Type B pancreatic cell (in vitro differentiated cells): Measurements from ENCODE around the gene SRC. TPM values are rescaled to one million over a fixed set of nuclear protein-coding genes. Genes with fewer than 3 reads are reported as not detected.

ENCODE experiments used
- DNase-seq: peaks from one replicate; pipeline ENCODE4 v3.0.0; 2021; ENCODE audit warnings: mixed read lengths; ENCODE audit not compliant: unreplicated experiment; ENCODE audit errors: extremely low spot score
- H3K27ac Mint-ChIP-seq: 2 replicates; pipeline ENCODE4 v1.8.0; 2021; ENCODE audit warnings: mild to moderate bottlenecking, mixed read lengths
- H3K27me3 Mint-ChIP-seq: 2 replicates; pipeline ENCODE4 v1.8.0; 2021; ENCODE audit warnings: mixed read lengths
- H3K36me3 Mint-ChIP-seq: 2 replicates; pipeline ENCODE4 v1.8.0; 2021; ENCODE audit warnings: mixed read lengths
- H3K4me1 Mint-ChIP-seq: one replicate; pipeline ENCODE4 v1.8.0; 2021; ENCODE audit warnings: mixed read lengths; ENCODE audit not compliant: unreplicated experiment
- H3K4me3 Mint-ChIP-seq: 2 replicates; pipeline ENCODE4 v1.8.0; 2021; ENCODE audit warnings: mild to moderate bottlenecking, mixed read lengths
- H3K9me3 Mint-ChIP-seq: 2 replicates; pipeline ENCODE4 v1.8.0; 2021; ENCODE audit warnings: mixed read lengths
- total RNA-seq: library from RNA; stranded (reverse); gene quantifications from 2 replicates; pipeline ENCODE4 v1.2.1, GENCODE V29; 2021; ENCODE audit warnings: low replicate concordance
- TF ChIP-seq, protein P1 (sequence below): fragments of 200-600 bp; sonication (generic); conservative IDR thresholded peaks from 2 replicates; pipeline ENCODE4 v1.5.0; 2021; ENCODE audit warnings: antibody characterized with exemption, mild to moderate bottlenecking

Gene SRC
- total RNA-seq, 1 donor from 2014 or later, result 56.0 TPM

- Mint-ChIP-seq H3K27ac (no peak overlapping the region), H3K4me1 (peaks cover 25% of the 10 kb centered on the region), H3K36me3 (no peaks in the 10 kb centered on the region), H3K27me3 (peaks cover 7% of the 10 kb centered on the region), H3K4me3 (no peak overlapping the region), H3K9me3 (no peaks in the 10 kb centered on the region)
- TF ChIP-seq, protein P1, sequence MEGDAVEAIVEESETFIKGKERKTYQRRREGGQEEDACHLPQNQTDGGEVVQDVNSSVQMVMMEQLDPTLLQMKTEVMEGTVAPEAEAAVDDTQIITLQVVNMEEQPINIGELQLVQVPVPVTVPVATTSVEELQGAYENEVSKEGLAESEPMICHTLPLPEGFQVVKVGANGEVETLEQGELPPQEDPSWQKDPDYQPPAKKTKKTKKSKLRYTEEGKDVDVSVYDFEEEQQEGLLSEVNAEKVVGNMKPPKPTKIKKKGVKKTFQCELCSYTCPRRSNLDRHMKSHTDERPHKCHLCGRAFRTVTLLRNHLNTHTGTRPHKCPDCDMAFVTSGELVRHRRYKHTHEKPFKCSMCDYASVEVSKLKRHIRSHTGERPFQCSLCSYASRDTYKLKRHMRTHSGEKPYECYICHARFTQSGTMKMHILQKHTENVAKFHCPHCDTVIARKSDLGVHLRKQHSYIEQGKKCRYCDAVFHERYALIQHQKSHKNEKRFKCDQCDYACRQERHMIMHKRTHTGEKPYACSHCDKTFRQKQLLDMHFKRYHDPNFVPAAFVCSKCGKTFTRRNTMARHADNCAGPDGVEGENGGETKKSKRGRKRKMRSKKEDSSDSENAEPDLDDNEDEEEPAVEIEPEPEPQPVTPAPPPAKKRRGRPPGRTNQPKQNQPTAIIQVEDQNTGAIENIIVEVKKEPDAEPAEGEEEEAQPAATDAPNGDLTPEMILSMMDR, result no peak
- no peak for DNase-seq
These were observed 57.4 kb downstream of the SRC start for GRCh38 chr20:37403107-37404033.

DNA sequence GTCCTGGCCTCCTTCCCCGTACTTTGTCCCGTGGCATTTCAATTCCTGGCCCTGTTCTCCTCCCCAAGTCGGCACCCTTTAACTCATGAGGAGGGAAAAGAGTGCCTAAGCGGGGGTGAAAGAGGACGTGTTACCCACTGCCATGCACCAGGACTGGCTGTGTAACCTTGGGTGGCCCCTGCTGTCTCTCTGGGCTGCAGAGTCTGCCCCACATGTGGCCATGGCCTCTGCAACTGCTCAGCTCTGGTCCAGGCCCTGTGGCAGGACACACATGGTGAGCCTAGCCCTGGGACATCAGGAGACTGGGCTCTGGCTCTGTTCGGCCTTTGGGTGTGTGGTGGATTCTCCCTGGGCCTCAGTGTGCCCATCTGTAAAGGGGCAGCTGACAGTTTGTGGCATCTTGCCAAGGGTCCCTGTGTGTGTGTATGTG is 58.5 kb downstream of the SRC start:
- H3K36me3 Mint-ChIP-seq, result no peaks in the 10 kb centered on the region
- no peak overlapping the region for H3K4me3 Mint-ChIP-seq
- no peaks in the 10 kb centered on the region for H3K9me3 Mint-ChIP-seq
- peaks cover 16% of the 10 kb centered on the region for H3K27me3 Mint-ChIP-seq
- DNase-seq, result no peak
- TF ChIP-seq, protein P1, result no peak
- H3K27ac Mint-ChIP-seq, result no peak overlapping the region
- H3K4me1 Mint-ChIP-seq, result peaks cover 37% of the 10 kb centered on the region

- Mint-ChIP-seq H3K27ac (peak overlapping the region; percentile 30), H3K27me3 (peaks cover 17% of the 10 kb centered on the region)
These were observed 59.5 kb downstream of the SRC start for GRCh38 chr20:37405351-37405897.

DNA sequence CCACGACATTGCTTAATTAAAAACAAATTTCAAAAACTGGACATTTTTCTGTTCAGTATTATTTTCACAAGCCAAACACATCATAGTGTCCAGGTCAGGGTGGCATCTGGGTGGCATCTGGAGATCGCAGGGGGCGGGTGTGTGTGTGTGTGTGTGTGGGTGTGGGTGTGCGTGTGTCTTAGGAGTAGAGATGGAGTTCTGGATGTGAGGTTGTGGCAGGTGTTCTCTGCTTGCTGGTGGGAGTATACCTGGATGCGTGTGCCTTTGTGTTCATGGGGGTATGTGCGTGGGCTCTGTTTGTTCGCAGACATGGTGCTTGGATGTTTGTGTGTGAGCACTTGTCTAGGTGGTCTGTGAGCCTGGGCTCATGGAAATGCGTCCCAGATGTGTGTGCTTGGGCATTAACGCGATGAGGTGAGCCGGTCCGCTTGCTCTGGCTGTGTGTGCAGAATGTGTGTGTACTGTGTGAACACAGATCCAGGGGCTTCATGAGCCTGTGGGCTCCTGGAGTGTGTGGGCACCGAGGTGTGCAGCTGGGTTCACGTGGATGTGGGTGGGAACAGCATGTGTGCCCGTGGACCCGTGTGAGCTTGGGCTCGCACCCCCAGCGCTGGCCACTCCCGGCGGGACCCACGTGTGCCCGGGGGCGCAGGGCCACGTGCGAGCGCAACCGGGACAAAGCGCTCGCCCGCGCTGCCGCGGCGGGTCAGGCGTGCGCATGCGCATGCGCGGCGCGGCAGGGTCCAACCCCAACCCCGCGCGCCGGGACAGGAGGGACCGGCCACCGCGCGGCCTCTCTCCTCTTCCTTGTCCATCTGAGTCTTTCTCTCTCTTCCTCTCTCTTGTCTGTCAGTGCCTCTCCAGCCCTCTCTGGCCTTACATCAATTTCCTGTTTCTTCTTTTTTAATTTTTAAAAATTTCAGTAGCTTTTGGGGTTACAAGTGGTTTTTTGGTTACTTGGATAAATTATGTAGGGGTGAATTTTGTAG is 60.4 kb downstream of the SRC start:
- Mint-ChIP-seq H3K4me1 (peaks cover 44% of the 10 kb centered on the region), H3K9me3 (no peaks in the 10 kb centered on the region), H3K4me3 (peak overlapping the region; percentile 70), H3K27ac (peak overlapping the region; percentile 77), H3K27me3 (peaks cover 17% of the 10 kb centered on the region), H3K36me3 (no peaks in the 10 kb centered on the region)
- TF ChIP-seq, protein P1, result no peak
- DNase-seq, result no peak

More at GRCh38 chr20:37405351-37405897, 59.5 kb downstream of the SRC start:
- Mint-ChIP-seq H3K4me3 (peak overlapping the region; percentile 70), H3K9me3 (no peaks in the 10 kb centered on the region), H3K4me1 (peaks cover 44% of the 10 kb centered on the region), H3K36me3 (no peaks in the 10 kb centered on the region)
- no peak for DNase-seq
- TF ChIP-seq, protein P1, result no peak

GRCh38 chr20:37407019-37407566 is 61.2 kb downstream of the SRC start:
- peak overlapping the region; percentile 71 for H3K4me3 Mint-ChIP-seq
- TF ChIP-seq, protein P1, result no peak
- H3K27me3 Mint-ChIP-seq, result peaks cover 17% of the 10 kb centered on the region
- no peaks in the 10 kb centered on the region for H3K9me3 Mint-ChIP-seq
- no peak for DNase-seq
- H3K4me1 Mint-ChIP-seq, result peaks cover 44% of the 10 kb centered on the region
- H3K36me3 Mint-ChIP-seq, result no peaks in the 10 kb centered on the region
- peak overlapping the region; percentile 64 for H3K27ac Mint-ChIP-seq
